CD4-positive, alpha-beta T cell treated with Interleukin-4 for 4 hours (primary cell): ENCODE results near the gene LPP.
"Not testable (repeated sequence)": the region's sequence is repeated elsewhere in the genome, so short reads cannot be mapped to it uniquely, and the experiment has no call there.

Source experiments
- DNase-seq: peaks from one replicate; pipeline ENCODE4 v3.0.0-alpha.2; 2020

The LPP gene

DNA sequence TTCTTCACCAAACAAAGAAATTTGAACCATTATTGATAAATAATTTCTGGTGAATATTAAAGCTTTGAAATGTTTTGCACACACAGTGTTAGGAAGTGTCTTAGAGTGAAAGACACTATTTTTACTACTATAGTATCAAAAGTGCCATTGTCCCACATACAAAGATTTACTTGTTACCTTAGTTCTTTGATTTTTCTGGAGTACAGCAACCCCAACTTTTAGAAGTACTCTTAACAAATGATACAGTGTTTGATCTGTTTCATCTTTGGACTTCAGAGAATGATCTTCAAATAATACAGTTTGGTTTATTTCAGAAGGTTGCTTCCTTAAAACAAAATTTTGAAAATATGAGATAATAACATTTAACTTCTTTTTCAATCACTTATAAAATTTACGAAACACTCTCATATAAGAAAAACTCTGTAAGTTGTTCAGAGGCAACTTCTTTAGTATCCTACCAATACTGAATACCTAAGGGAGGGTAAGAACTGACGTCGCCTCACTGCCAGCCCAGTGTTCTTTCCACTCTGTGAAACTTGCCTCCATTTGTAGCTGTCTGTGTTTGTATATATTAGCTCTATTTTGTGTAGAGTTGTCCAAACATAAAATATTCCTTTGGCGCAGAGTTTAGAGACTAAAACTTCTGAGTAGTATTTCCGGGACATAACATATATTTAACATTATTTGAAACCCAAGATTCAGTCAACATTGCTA is 464.2 kb downstream of the LPP start:
- DNase-seq: no peak

DNA sequence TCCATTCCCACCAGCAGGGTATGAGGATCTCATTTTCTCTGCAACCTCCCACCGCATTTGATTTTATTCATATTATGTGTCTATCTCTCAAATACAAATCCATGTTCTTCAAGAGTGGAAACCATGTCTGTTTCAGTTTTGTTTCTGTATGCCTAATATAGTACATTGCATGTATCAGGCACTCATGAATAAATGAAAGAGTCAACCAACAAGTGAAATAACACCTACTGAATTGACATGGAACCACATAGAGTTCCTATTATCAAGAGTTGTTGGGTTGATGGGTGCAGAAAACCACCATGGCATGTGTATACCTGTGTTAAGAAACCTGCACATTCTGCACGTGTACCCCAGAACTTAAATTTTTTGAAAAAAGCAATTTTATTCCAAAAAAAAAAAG is 466.8 kb downstream of the LPP start:
- DNase-seq: no peak

DNA sequence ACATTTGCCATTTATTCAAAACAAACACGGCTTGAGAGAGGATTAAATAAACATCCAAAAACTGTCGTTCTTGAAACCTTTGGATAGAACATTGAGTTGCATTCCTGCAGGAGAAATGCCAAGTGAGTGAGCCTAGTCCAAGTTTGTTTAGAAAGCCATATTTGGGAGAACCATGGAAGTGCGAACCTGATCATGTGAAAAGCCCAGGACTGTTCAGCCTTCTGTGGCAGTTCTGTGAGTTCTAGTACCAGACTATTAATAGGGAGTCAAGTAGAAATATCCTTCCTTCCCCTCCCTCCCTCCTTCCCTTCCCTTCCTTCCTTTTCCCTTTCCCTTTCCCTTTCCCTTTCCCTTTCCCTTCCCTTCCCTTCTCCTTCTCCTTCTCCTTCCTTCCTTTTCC is 470.4 kb downstream of the LPP start:
- DNase-seq: no peak

DNA sequence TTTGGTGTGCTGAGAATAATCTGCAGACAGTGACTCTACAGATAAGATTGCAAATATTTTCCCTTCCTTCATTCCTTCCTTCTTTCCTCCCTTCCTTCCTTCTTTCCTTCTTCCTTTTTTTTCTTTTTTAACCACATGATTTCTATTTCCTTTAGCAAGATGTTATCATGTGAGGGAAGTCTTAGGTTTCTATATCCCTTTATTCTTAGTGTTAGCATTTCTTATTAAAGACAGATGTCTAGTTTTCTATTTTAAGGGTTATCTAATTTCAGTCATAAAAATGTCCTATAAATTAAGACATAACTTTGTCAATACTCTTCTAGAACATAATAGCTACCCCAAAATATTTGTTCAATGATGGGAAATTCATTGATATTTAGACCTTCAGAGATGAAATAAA is 470.9 kb downstream of the LPP start:
- no peak for DNase-seq

DNA sequence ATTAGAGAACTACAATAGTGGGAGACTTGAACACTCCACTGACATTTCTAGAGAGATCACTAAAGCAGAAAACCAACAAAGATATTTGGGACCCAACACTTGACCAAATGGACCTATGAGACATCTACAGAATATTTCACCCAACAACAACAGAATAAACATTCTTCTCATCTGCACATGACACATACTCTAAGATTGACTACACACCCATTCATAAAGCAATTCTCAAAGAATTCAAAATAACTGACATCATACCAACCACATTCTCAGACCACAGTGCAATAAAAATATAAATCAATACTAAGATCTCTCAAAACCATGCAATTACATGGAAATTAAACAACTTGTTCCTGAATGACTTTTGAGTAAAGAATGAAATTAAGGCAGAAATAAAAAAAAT is 473.7 kb downstream of the LPP start:
- no peak for DNase-seq

DNA sequence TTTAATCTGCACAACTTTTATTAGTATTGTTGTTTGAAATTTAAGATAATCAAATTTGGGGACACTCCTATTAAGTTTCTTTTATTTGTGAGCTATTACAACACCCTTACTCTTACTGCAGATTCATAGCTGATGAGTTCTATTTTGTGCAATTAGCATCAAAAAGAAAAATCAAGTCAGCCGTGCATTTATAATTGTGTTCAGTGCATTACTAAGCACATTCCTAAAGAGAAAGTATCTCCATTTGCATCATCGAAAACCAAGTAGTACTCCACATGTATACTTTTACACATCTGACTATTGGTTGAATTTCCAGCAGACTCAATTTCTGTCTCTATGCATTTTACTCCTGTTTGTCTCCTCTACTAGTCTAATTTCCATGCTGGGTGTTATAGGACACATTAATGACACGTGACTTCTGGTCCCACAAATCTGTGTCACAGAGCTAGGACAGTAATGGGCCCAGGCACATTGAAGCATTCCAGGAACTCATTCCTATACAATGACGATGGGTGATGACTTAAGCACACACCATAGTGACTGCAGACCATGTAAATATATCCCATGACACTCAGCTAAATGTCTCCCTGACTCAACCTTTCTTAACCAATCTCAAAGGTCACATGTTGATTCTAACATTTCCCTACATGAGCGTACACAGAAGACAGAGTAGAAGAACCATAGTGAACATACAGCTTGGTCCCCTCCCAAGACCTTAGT is 477.5 kb downstream of the LPP start:
- no peak for DNase-seq

DNA sequence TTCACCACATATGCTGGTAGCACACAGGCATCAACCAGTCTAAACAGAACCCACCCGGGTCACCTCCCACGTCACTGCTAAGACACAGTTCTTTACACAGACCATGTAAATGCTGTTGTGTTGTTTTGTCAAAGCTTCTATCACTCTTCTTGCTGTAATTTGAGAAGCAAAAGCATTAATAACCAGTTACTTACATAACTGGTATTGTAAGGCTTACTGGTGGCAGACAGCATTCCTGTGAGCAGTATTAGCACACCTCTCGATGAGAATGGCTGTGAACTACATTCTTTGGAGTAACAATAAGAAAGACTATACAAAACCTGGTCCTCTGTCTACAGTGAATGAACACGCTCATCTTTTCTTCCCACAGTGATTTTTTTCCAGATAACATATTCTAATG is 479.2 kb downstream of the LPP start:
- no peak for DNase-seq

DNA sequence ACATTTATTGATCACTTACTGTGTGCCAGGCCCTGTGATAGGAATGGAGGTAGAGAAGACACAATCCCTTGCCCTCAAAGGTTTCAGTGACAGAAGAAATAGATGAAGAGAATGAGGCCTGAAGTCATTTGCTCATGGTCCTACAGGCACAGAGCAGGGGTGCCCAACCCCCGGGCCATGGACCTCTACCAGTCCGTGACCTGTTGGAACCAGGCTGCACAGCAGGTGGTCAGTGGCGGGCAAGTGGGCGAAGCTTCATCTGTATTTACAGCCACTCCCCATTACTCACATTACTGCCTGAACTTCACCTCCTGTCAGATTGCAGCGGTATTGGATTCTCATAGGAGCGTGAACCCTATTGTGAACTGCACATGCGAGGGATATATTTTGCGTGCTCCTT is 480.3 kb downstream of the LPP start:
- no peak for DNase-seq

DNA sequence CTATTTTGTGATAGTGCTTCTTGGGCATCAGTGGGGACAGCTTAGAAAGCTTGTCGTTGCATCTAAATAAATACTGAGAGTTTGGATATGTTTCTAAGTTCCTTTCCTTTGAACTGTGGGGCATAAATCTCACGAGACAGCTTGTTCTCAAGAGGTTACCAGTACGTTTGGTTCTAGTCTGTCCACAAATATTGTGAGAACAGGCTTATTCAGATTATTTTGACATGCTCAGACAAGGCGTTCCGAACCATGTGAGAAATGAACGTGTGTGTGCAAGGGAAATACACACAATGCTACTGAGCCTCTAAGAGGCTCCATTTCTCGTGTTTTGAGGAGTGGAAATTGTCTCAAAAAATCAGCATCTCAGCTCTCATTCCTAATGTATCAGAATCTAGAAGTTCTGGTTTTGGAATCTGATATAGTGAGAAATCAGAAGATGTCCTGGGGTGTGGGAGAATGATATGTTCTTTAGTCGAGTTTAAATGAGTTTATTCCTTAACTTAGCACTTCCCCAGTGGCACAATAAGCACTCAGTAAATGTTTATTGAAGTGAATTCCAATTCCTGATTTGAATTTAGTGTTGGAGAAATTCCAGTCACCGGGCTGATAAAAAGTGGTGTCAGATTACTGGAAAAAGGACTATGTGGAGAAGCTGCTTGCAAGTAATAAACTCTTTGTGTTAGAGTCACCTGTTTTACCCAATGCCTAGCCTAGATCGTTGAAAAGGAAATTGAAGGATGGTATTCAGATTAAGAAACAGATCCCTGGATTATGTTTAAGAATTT is 481.5 kb downstream of the LPP start:
- DNase-seq: no peak

DNA sequence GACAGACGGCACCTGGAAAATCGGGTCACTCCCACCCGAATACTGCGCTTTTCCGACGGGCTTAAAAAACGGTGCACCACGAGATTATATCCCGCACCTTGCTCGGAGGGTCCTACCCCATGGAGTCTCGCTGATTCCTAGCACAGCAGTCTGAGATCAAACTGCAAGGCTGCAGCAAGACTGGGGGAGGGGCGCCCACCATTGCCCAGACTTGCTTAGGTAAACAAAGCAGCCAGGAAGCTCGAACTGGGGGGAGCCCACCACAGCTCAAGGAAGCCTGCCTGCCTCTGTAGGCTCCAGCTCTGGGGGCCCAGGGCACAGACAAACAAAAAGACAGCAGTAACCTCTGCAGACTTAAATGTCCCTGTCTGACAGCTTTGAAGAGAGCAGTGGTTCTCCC is 482.3 kb downstream of the LPP start:
- DNase-seq: not testable (repeated sequence)

DNA sequence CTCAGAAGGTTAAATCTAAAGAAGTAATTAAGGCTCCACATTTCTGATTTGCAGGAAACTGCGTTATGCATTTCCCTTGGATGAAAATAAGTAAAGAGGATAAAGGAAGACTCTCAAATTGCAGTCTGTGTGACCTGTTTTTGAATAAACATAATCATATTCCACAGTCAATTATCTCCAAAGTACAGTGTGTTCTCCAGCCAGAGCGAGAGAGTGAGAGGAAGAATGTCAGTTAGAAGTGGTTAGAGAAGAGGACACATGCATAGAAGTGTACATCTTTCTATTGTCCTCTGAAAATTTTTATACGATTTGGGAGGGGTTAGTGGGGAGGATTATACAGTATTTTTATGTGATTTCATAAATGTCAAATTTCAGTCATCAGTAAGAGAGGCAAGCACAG is 487.1 kb downstream of the LPP start:
- no peak for DNase-seq

DNA sequence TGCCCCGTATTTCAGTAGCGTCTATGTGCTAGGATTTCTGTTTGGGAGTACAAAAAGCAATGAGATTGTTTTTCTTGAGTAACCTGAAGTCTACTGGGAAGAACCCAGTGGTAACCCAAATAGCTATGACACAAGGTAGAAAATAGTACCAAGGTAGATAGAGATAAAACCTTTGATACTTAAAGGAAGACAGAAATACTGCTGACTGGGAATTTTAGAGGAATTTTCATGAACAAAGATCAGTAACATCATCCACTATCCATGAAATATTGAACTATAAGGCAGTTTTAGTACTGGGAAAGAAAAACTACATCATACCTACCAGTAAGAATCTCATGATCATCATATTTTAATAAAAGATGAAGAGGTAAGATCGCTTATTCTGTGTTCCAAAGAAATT is 489.8 kb downstream of the LPP start:
- no peak for DNase-seq

DNA sequence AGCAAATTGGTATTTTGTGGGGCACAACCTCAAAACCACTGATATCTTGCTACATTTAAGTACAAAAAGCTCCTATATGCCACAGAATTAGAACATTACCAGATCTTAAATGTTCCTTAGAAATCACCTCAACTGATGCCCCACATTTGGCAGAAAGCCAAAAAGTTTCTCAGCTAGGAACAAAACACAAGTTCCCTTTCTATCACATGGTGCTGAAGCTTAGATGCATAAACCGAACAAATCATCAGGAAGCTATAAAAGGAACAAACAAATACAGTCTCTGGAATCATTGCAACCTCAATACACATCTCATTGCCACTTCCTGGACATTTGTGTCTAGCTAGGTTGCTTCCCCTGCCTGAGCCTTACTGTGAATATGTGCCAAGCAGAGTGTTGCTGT is 492.6 kb downstream of the LPP start:
- DNase-seq: peak; percentile 22

DNA sequence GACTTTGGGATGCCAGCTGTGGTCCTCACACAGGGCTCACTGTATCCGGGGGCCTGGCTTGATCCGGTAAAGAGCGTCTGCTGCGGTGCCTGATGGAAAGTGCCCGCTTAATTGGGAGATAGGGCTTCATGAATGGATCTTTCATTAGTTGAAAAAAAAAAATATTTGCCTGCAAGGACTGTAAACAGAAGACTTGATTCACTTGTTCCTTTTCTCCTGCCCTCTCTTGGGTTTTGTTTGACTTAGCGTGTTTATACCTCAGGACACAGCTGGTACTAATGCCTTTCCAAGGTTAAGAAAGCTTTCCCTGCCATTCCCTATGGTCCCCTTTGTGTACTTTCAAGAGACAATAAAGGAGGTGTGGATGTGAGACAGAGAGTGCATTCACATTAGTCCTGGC is 493.3 kb downstream of the LPP start:
- DNase-seq: no peak

DNA sequence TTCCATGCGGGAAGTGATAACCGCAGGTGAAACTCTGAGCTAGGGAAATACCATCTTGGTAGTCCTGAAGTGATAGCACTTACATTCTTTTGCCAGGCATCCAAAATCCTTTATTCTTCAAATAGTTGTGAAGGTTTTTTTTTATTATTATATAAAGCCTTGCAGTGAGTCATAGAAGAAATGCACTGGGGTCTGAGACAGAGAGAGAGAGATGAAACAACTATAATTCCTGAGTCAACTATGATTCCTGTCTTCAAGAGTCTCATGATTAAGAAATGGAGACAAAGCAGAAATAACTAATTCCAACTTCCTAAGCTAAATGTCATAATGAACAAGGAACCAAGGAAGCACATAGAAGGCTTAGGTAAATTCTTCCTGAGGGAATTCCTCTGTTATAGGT is 495.6 kb downstream of the LPP start:
- DNase-seq: no peak

DNA sequence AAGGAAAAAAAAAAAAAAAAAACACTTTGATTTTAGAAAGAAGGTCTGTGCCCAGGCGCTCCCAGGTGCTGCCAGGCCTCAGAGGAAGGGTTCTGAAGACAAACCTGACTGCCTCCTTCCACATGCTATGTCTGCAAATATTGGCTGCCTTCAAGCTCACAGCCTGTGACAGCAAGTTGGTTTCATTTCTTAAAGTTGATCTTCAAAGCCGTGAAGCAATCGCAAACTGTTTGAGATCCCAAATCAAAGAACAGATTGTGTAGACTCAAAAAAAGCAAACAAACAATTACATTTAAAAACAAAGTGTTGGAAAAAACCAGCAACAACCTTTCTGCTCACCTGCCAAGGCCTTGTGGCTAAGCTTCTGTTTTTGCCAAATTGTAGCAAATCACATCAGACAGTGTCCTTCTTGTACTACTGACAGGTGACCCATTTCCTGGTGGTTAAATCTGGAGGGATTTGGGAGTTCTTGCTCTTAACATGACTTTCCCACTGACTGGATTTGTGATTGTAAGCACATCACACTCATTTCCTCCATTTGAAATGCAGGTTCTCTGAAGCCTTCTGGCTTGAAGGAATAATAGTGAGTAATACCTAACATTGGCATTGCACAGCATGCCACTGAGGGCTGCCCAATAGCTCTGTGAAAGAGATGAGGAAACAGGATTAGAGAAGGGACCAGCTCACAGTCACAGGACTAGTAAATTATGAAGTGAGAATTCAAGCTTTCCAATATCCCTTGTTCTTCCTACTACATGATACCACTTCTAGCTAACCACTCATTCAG is 502.4 kb downstream of the LPP start:
- no peak for DNase-seq

DNA sequence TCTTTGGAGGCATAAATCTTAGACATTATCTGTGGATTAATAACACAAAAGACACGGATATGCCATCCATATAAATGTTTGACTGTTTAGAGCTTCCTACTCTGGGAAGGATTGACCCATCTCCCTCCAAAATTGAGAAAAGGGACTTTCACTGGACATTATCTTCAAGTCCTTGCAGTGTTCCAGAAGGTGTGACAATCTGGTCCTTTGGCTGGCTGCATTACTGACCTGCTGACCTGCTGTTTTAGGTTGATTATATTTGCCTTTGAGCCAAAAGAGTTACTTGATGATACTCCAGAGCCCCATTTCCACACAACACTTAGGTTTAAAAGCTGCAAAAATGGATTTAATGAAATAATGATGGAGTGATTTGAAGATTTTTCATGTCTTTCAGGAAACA is 504.6 kb downstream of the LPP start:
- no peak for DNase-seq

DNA sequence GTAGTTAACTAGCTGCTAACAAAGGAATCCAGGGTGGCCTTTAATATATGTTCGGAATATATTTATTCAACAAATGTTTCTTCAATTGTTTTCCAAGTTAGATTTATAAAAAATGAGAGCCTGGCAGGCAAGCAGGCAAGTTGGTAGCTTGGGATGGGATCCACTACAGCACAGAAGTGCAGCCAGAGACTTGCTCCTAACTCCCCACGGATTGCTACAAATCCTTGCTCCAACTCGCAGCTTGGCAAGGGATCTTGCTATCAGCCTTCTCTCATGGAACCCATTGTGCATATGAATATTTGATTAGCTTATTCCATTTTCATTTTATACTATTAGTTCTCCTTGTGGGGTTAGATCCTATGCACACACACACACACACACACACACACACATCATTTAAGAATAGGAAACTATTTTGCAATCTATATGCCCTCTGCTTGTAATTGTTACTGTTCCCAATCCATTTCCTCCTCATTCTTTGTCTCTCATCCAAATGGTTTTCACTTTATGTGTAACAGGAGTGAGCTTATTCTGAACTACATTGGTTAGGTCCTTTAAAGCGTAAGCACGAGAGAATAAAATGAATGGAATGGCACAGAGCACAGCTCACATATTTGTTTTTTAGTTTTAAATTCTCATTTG is 505.6 kb downstream of the LPP start:
- DNase-seq: no peak

DNA sequence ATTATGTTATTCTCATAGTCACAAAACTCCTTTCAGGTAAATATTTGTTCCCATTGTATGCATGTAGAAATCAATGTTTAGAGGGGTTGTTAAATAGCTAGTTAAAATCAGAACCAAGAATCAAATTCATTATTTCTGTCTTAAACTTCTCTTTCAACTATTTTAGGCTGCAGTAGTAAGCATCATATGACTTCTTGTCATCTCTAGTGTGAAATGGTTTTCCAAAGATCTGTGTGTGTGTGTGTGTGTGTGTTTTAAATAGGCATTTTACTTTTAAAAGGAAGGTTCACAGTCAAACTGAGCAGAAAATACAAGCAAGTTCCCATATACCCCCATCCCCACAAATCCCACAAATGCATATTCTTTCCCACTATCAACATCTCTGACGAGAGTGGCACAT is 506.5 kb downstream of the LPP start:
- DNase-seq: no peak

DNA sequence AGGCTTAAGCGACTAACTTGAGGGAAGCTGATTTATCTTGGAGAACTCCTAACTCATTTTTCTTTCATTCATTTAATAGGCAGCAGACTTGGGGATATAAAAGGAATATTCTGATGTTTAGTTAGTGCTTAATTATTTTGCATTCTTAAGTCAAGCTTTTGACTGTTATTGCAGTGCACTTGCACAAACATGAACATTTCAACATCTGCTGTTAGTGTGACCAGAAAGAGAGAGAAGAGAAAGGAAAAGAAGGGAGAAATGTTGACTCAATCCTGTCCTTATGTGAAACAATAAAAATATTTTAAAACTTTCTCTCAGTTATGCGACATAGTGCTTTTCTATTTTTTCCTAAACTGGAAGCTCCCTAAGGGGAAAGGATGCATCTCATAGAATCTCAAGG is 507.8 kb downstream of the LPP start:
- DNase-seq: no peak

DNA sequence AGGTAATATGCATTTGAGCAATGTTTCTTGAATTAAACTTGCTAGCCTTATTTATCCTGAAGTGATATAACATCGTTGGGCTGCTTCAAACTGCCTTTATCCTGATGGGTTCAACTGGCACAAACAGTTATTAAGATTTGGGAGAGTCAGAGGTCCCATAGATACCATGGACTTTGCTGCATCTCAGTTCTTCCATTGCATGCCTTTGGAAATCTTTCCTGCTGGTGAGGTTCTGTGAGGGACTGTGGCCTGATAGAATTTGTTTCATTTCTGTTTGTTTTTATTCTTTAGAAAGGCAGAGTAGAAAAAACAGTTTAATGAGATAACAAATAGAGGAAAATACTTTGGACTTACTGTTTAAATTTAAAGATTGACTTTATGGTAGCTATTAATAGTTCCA is 508.3 kb downstream of the LPP start:
- DNase-seq: no peak

DNA sequence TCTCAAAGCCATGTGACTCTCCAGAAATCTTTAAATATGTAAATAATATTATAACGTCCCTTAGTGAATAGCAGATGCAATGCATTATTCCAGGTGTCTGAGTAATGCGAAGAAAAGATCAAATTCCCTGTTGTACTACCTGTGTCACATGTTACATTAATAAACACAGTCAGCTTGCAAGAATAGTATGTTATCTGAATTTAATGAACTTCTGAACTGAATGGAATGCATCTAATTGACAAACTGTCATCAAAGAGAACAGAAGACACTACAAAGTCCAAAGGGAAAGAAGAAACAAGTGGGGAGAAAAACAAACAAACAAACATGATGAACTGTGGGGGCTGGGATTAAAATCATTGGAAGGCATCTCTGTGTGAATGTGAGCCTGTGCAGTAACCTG is 508.8 kb downstream of the LPP start:
- DNase-seq: no peak

DNA sequence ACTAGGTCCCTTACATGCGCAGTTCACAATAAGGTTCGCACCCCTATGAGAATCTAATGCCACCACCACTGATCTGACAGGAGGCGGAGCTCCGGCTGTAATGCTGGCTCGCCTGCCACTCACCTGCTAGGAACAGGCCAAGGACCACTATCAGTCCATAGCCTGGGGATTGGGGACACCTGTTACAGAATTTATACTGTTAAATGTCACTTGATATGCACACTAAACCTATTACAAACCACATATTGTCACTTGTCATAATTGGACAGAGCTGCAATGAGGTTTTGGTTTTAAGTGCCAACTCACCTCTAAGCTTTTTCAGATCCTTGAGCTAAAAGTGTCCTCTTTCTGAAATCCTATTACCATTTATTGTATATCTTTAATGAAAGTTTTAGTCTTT is 509.9 kb downstream of the LPP start:
- DNase-seq: no peak
